Muscle of back (tissue), 11 donors: ENCODE data around the gene FNBP1. TPM values are rescaled to one million over a fixed set of nuclear protein-coding genes. Genes with fewer than 3 reads are reported as not detected.

Experiments used
- DNase-seq, 3 donors: peaks; one replicate each; pipeline versions ENCODE4 v3.0.0 to v3.0.0-alpha.2; 2013
- polyA plus RNA-seq, 10 donors: library from polyadenylated mRNA; unstranded; fragments of 120-200 nt; gene quantifications; one replicate each; pipeline ENCODE4 v1.2.1, GENCODE V29; 2013; ENCODE audit not compliant: insufficient read length in 10 of 10

Gene FNBP1
- polyA plus RNA-seq, 10 donors = 17.7 to 22.8 (median 21.2) TPM

DNA sequence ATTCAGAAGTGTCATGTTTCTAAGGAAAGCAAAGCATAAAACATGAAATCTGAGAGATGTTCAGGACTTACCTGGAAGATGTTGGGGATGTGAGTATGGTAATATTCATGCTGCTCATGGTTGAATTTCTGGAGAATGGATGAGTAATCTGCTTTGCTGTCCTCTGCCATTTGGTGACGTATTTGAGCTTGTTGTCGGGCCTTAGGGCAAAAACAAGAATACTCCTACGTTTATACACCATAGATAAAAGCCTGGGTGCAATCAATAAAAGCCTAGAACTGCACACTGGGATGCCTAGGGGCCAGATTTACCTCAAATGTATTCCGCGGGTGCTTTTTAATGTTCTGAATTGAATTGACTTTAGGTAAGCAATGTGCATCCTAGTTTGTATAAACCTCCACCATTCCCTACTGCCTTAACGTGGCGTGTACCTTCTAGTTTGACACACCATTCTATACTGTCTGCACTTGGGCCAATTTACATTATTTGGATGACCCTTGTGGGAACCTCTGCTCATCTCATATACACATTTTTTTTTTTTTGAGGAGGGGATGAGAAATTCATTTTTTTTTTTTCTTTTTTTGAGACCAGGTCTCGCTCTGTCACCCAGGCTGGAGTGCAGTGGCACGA is 113.4 kb downstream of the FNBP1 start:
- DNase-seq = no peak

DNA sequence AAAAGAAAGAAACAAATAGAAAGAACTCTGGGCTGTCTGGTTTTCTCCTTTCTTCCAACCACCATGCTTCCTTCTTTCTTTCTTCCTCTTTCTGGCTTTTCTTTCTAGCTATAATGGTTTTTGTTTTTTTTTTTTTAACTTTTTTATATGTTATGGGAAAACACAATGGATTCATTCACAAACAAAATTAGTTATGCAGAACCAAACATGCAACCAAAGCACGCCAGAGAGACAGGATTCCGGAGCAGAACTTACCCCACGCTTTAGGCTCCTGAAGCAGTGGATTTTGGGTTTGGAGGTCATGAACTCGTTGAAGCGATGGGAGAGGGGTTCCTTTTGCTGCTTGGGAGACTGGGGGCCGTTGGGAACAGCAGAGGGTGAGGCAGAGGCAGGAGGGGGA is 119.4 kb downstream of the FNBP1 start:
- no peak for DNase-seq

DNA sequence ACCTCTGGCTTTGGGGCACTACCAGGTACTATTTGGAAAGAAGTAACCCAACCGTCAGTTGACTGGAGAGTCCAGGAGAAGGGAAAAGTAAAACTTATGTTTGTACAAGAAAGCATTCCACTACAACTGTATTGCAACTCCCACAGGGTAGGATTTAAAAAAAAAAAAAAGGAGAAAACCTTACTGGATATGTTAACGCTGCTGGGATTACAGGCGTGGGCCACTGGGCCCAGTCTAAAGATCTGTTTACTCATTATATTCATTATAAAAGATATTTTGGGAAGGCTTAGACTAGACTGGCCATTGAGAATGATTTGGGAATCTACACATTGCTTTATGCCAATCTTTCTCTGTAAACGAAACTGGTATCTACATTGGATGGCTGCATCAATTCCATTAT is 121.1 kb downstream of the FNBP1 start:
- no peak for DNase-seq

DNA sequence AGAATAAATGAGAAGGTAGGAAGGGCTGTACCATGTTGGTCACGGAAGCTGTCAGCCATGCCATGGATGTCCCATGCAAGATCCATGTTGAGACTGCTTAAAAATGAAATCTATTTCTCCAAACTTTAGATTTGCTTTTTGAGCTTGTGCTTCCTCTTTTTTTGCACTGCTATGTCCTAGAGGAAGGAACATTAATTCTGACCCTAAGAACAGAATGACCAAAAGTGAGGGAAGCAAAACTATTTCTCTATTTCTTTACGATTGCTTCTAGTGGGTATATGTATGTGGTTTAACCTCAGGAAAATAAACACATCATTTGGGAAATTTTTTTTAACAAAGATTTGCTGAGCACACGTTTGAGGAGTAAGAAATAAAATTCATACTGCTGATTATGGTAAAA is 123.1 kb downstream of the FNBP1 start:
- no peak for DNase-seq

DNA sequence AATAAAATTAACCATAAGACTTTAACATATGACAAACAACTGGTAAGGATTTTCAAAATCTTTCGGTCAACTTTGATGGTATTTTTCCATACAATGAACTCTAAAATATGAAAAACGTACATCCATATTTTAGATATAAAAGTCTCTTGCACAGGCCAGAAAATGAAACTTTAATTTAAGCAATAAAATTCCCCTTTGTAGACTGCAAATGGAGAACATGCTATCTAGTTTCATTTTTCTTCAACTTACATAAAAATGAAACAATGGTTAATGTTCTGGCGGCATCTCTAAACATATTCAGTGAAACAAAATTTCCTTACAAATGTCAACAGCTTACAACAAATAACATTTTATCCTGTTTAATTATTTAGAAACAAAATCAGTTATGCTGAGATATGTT is 123.7 kb downstream of the FNBP1 start:
- no peak for DNase-seq

DNA sequence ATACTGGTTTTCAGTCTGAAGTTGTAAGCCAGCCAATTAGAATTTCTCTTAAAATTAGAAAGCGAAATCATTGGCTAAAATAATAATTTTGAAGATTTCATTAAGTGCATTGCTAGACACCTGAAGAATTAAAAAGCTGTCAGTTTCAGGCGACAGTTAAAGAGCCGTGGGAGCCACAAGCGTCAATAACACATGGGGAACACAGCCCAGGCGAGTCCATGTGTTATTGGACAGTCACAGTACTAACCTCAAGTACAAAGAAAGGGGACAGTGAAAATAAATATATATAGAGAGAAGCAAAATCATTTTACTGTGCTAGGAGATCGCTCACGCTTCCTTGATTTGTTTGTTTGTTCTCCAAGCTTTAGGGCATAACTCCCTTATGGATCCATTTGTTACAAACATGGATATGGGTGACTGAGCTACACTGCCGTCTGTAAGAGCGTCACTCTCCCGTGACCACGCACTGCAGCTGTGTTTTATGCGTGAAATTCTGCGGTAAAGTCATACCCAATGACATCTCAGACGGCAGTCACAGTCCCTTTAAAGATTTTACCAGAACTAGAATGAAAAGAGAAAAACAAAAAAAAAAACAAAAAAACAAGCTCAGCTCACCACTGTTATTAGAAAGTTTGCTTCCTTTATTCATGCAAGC is 124.6 kb downstream of the FNBP1 start:
- DNase-seq = no peak

DNA sequence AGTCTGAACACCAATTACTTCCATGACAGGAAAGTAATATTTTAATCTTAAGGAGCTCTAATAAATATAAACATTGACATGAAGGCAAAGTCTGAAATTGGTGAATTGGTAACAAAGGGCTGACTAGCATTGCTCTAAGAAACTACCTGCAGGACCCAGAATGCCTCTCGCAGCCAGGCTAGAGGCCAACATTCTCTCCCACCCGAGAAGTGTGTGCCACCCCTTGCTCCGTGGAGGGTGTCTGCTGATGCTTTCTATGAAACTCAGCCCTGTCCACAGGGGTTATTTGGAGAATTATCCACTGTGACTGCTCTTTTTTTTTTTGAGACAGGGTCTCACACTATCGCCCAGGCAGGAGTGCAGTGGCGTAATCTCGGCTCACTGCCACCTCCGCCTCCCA is 126.3 kb downstream of the FNBP1 start:
- DNase-seq = no peak

DNA sequence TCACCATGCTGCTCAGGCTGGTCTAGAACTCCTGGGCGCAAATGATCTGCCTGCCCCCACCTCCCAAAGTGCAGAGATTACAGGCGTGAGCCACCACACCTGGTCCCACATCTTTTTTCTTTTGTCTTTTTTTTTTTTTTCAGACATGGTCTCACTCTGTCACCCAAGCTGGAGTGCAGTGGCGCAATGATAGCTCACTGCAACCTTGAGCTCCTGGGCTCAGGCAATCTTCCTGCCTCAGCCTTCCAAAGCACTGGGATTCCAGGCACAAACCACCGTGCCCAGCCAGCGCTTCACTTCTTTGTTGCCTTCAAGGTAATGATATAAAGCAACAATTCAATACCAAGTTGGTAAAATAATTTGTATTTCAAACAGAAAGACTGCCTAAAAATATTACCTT is 128.9 kb downstream of the FNBP1 start:
- no peak for DNase-seq

DNA sequence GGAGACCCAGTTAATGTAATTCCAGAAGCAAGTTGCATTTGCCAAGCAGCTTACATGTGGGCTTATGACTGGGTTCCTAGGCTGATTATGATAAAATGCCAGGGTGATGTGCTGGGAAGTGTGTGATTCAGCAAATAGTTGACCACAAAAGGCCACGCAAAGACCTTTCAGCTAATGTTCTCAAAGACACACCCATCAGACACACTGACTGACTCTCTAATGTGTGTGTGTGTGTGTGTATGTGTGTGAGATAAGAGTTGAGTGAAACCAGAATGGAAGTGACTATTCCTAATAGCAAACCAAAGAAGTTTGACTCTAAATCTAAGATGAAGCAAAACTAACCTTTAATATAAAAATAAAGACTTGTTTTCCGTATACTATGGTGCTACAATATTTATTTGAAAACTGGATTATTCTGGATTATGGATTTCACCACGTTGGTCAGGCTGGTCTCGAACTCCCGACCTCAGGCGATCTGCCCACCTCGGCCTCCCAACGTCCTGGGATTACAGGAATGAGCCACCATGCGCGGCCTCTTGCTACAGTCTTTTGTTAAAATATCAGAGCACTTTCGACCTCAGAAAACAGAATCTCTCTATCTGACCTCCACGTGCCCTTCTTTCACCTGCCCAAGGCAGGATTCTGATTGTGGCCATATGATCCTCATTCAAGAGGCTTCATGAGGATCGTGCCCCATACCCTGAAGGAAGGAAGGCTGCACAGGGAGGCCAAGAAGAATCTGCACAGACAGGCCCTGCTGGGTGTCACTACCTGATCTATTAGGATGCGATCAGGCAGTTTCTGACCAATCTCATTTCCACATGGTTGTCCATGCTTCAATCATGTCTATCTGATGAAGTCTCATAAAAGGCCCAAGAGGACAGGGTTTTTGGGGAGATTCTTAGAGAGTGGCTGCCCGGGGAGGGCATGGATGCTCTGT is 132.1 kb downstream of the FNBP1 start:
- DNase-seq = peak in 1 of 3 donors; percentile 95

DNA sequence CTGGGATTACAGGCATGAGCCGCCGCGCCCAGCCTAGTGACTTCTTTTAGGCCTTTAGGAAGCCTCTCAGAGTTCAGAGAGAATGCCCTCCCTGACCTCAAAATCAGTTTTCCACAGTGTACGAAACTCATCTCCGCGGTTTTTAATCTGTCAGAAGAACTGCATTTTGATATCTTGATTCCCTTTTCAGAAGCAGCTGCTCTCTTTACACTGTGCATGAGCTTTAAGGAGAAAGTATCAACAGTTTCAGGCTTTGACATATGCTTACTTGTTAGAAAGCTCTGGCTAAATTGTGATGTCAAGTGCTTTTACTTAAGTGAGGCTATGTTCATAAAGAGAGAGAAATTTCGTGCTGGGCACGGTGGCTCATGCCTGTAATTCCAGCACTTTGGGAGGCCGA is 133.1 kb downstream of the FNBP1 start:
- DNase-seq = no peak

DNA sequence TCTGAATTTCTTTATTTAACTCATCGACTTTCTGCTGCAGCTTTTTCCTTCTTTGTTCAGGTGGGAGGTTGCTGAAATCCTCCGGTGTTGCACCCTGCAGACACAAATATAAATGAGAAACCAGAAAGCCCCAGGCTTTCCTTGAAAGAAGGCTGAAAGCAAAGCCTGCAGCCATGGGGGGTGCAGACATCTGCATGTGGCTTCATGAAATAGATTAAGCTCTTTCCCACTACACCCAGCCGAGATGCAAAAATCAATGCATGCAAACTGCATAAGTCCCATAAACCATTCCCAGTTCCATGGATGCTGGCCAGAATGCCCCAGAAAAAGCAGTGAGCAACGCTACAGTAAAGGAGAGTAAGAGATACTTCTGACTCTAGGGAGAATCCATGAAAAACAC is 134.1 kb downstream of the FNBP1 start:
- no peak for DNase-seq

DNA sequence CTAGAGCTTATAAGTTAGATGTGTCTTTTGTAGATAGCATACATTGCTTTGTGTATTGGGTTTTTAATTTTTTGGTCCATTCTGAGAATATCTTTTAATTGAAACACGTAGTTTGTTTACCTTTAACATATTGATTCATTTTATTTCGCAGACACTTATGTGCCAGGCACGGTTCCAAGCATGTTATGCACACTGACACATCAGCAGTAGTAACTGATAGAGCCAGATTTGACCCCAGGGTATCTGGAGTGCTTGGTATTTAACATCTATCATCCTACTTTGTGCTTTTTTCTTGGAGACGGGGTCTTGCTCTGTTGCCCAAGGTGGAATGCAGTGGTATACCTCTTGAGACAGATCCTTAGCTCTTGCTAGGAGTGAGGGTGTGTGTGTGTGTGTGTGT is 135.8 kb downstream of the FNBP1 start:
- no peak for DNase-seq

DNA sequence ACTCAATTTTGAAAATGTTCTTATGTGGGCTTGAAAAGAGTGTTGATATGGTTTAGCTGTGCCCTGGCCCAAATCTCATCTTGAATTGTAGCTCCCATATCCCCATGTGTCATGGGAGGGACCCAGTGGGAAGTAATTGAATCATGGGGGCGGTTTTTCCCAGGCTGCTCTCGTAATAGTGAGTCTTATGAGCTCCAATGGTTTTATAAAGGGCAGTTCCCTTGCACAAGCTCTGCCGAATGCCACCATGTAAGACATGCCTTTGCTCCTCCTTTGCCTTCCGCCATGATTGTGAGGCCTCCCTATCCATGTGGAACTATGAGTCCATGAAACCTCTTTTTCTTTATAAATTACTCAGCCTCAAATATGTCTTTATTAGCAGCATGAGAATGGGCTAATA is 136.7 kb downstream of the FNBP1 start:
- DNase-seq = no peak

DNA sequence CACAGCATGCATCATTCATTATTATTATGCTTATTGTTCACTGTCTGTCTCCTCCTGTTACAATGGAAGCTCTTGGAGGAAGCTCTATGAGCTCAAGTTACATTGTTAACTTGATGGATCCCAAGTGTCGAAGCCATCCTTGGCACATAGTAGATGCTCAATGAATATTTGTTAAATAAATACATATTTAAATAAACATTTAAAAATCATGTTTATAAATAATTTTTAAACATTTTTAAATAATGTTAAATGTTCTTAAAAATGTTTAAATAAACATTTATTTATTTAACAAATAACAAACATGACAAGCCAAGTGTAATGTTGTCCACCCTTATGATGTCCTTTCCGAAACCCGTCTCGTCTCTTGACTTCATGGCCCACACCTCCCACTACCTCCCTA is 138.3 kb downstream of the FNBP1 start:
- DNase-seq = no peak

DNA sequence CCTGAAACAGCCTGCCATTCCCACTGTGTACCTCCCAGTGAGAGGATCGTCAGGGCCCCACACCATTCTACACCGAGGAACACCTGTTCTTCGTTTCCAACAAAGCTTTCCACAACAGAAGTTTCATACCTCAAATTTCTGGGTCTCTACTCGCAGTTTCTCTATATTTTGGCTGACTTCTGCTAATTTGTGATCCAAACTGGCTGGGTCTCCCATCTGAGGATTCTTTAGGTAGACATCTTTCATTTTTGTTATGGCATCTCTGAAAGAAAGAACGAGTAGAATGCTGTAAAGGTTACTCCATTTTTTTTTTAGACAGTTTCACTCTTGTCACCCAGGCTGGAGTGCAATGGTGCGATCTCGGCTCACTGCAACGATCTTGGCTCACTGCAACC is 140.3 kb downstream of the FNBP1 start:
- no peak for DNase-seq

DNA sequence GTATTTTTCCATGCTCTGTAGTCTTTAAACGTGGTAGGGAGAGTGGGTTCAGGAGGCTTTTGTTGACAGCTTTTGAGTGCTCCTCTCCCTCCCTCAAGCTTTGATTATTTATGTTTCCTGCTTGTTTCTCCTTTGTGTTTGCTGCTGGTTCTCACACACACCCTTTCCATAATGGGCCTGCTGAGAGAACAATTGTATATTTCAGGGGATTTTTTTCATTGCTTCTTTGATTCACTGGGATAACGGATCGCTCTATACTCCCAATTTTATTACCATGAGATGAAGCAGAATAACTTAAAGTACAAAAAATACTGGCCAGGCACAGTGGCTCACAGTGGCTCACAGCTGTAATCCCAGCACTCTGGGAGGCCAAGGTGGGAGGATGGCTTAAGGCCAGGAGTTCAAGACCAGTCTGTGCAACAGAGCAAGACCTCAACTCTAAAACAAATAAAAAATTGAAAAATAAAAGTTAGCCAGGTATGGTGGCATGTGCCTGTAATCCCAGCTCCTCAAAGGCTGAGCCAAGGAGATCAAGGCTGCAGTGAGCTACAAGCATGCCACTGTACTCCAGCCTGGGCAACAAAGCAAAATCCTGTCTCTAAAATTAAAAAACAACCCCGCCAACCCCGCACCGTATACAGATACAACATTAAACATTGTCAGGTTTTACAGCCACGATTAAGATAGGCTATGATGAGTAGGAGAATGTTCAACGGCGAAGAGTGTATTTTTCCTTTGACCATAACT is 140.8 kb downstream of the FNBP1 start:
- DNase-seq = no peak

DNA sequence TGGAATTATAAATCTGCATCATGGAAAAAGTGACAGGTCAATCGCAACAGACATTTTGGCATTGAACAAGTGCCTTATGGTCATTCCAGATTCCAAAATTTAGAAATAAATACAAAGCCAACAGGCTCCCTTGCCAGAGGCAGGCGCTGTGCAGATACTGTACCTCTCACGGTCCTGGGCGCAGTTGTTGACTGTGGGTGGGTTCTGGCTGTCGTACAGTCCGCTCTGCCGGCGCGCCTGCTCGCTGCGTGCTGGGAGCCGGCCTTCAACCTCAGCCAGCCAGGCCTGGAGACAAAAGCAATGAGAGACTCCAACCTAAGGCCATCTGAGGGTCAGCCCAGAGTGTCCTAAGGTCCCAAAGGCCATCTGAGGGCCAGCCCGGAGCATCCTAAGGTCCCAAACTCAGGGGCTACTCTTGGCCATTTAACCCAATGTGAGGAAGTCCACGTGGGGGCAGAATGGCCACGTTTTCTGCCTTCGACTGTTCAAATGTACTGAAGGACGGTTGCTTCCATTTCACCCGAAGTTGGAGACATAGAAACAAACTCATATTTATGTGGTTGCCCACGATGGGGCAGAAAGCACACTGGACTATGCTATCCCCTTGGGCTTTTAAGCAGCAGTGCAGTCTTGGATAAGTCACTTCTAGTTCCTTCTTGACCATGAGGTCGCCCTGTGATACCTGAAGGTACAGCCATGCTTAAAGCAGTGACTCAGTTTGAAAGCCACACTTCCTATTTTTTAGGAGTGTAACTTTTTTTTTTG is 142.5 kb downstream of the FNBP1 start:
- DNase-seq = no peak

DNA sequence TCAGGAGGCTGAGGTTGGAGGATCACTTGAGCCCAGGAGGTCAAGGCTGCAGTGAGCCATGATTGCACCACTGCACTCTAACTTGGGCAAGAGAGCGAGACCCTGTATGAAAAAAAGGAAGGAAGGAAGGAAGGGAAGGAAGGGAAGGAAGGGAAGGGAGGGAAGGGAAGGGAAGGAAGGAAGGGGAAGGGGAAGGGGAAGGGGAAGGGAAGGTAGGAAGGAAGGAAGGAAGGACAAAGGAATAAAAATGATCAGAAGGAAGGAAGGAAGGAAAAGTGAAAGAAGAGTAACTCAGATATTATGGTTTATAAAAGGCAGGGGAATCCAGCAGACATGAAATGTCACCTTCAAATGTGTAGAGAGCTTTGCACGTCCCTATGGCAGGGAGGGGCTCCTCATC is 143.4 kb downstream of the FNBP1 start:
- no peak for DNase-seq

DNA sequence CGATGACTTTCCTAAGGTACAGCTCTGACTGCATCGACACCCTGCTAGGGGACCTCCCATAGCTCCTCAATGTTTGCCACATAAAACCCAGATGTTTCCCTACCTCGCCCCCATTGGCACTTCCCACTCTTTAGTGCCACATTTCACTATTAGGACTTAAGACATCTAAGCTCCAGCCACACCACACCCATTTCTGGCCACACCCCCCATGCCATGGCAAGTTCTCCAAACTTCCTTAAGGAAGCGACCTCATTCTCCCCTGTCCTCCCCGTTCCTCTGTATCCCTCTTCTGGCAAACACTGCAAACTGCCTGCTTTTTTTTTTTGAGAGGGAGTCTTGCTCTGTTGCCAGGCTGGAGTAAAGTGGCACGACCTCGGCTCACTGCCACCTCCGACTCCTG is 144.8 kb downstream of the FNBP1 start:
- DNase-seq = no peak

DNA sequence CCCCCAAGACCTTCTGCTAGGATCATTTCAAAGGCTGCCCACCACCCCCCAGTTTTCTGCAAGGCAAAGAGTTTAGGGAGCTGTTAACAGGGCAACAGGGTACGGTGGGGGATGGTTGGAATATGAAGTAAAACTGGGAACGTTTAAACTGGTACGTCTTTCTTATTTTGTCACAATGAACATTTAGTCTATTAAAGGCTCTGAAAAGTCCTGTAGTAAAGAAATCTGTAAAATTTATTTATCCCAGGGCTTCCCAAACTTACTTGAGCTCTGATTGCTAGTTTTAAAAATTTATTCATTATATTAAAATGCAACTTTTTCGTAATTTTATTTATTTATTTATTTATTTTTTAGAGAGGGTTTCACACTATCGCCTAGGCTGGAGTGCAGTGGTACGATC is 145.7 kb downstream of the FNBP1 start:
- no peak for DNase-seq
